Thoracic aorta (tissue), 2 donors: ENCODE results near the gene SOCS4. TPM values are rescaled to one million over a fixed set of nuclear protein-coding genes. Genes with fewer than 3 reads are reported as not detected.
A peak's percentile ranks its signal among the peaks of the same experiment; 100 is the strongest.
"Not testable (repeated sequence)": the region's sequence is repeated elsewhere in the genome, so short reads cannot be mapped to it uniquely, and the experiment has no call there.

Source experiments
- ATAC-seq: fragments of 150-250 bp; one replicate; pipeline ENCODE4 v1.8.0; 2017; ENCODE audit warnings: low read depth; ENCODE audit not compliant: insufficient number of reproducible peaks, low FRiP score
- DNase-seq: peaks from one replicate; pipeline ENCODE4 v3.0.0-alpha.2; 2020; ENCODE audit warnings: low spot score
- H3K27ac ChIP-seq, 2 donors: fragments of 200-600 bp; sonication (generic); 1 replicate in 1 of 2; 2 replicates in 1 of 2; pipeline ENCODE4 v1.5.1; 2016; ENCODE audit warnings: mild to moderate bottlenecking in 2 of 2, moderate library complexity in 2 of 2
- H3K27me3 ChIP-seq: fragments of 200-600 bp; sonication (generic); replicated peaks from 2 replicates; pipeline ENCODE4 v1.6.0; 2016; ENCODE audit warnings: mild to moderate bottlenecking; ENCODE audit not compliant: insufficient read depth
- H3K36me3 ChIP-seq: fragments of 200-600 bp; sonication (generic); one replicate; pipeline ENCODE4 v1.5.1; 2016
- H3K4me1 ChIP-seq, 2 donors: fragments of 200-600 bp; sonication (generic); 1 replicate in 1 of 2; 2 replicates in 1 of 2; pipeline versions ENCODE4 v1.5.1 to v1.6.0; 2016; ENCODE audit warnings: low read depth in 2 of 2, mild to moderate bottlenecking in 1 of 2; ENCODE audit not compliant: control insufficient read depth in 1 of 2
- H3K4me3 ChIP-seq: fragments of 200-600 bp; sonication (generic); 2 replicates; pipeline ENCODE4 v1.5.1; 2016; ENCODE audit warnings: mild to moderate bottlenecking
- H3K9me3 ChIP-seq: fragments of 200-600 bp; sonication (generic); 2 replicates; pipeline ENCODE4 v1.5.1; 2016
- CTCF ChIP-seq: fragments of 200-600 bp; sonication (generic); IDR thresholded peaks from one replicate; pipeline ENCODE4 v1.5.1; 2019; ENCODE audit warnings: antibody characterized with exemption
- total RNA-seq, 2 donors: library from RNA; depleted of rRNA; stranded (reverse); fragments of >200 nt; gene quantifications; one replicate each; pipeline versions ENCODE4 v1.1.0 to v1.2.3, GENCODE V29; 2016

Gene SOCS4
- total RNA-seq, 2 donors from 2014 or later = 18.3 to 31.0 TPM

- Histone ChIP-seq H3K36me3 (peaks cover 8% of the 10 kb centered on the region), H3K4me1 (peaks cover 34 to 63% of the 10 kb centered on the region in 2 donors), H3K4me3 (no peak overlapping the region), H3K27ac (no peak overlapping the region), H3K27me3 (no peaks in the 10 kb centered on the region), H3K9me3 (no peaks in the 10 kb centered on the region)
- DNase-seq = no peak
- no peak for ATAC-seq
- no peak for TF ChIP-seq CTCF
These were observed 30.9 kb downstream of the SOCS4 start for GRCh38 chr14:55057919-55058318.

GRCh38 chr14:55059333-55059732, 32.3 kb downstream of the SOCS4 start:
- no peak for TF ChIP-seq CTCF
- Histone ChIP-seq H3K9me3 (no peaks in the 10 kb centered on the region), H3K27me3 (no peaks in the 10 kb centered on the region), H3K27ac (no peak overlapping the region), H3K4me3 (no peak overlapping the region), H3K4me1 (peaks cover 34 to 66% of the 10 kb centered on the region in 2 donors), H3K36me3 (peaks cover 14% of the 10 kb centered on the region)
- DNase-seq = no peak
- ATAC-seq = no peak

GRCh38 chr14:55062517-55063351, 35.7 kb downstream of the SOCS4 start:
- no peak for ATAC-seq
- Histone ChIP-seq H3K27me3 (no peaks in the 10 kb centered on the region), H3K4me1 (peaks cover 36 to 62% of the 10 kb centered on the region in 2 donors), H3K9me3 (no peaks in the 10 kb centered on the region), H3K4me3 (no peak overlapping the region), H3K27ac (peak overlapping the region; percentile 42 to 75), H3K36me3 (peaks cover 16% of the 10 kb centered on the region)
- no peak for DNase-seq
- TF ChIP-seq CTCF = no peak

GRCh38 chr14:55064896-55065295, 37.9 kb downstream of the SOCS4 start:
- H3K4me3 ChIP-seq = peak overlapping the region; percentile 3
- H3K4me1 ChIP-seq = peaks cover 36 to 52% of the 10 kb centered on the region in 2 donors
- peak overlapping the region; percentile 48 to 75 for H3K27ac ChIP-seq
- peaks cover 11% of the 10 kb centered on the region for H3K36me3 ChIP-seq
- not testable (repeated sequence) for DNase-seq, H3K9me3 ChIP-seq, ATAC-seq, H3K27me3 ChIP-seq

GRCh38 chr14:55065411-55065810, 38.4 kb downstream of the SOCS4 start:
- no peaks in the 10 kb centered on the region for H3K9me3 ChIP-seq
- DNase-seq = no peak
- H3K4me1 ChIP-seq = peaks cover 36 to 52% of the 10 kb centered on the region in 2 donors
- H3K36me3 ChIP-seq = peaks cover 11% of the 10 kb centered on the region
- no peak for TF ChIP-seq CTCF
- ATAC-seq = no peak
- peak overlapping the region; percentile 48 to 75 for H3K27ac ChIP-seq
- no peak overlapping the region for H3K4me3 ChIP-seq
- H3K27me3 ChIP-seq = no peaks in the 10 kb centered on the region
